HuH-7.5 (cell line): ENCODE data around the gene ADAMTS17.
A peak's percentile ranks its signal among the peaks of the same experiment; 100 is the strongest.
"Not testable (repeated sequence)": the region's sequence is repeated elsewhere in the genome, so short reads cannot be mapped to it uniquely, and the experiment has no call there.

Experiments used
- DNase-seq: peaks from one replicate; pipeline ENCODE4 v3.0.0; 2011; ENCODE audit warnings: low spot score

Gene ADAMTS17

DNA sequence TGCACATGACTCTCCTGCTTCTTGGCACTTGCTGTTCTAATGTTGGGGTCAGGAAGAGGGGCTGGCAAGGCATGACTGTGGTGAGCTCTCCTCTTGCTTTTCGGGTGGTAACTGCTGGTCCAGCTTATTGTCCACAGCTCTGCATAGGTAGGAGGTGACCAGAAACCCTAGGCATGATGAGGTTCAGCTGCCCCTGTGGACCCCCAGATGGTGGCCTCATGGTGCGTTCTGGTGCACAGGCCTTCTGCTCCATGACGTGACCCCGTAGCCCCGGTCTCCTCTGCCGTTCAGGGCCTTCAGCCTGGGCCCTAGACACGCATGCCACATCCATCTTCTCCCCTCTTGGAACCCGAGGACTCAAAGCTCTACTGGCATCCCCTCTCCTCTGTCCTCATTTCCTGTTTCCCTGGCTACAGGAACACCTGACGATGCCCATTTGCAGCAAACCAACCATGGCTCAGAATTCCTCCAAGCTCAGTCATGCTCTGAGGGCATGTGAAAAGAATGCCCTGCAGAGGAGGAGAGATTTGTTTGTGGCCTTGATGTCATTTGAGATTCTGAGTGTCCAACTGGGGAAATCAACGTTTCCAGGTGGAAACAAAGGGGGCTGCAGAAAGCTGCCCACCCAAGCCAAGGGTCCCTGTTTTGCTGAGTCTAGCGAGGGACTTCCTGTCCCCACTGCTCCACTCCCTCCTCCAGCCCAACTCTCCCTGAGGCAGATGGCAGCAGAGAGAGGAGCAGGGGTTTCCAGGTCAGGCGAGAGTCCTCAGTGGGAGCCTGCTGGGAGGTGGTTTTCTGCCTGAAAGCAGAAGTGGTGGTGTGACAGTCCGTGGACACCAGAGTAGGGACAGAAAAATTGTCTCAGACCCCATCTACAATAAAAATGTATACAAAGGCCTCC lies 409.8 kb downstream of the ADAMTS17 start:
- no peak for DNase-seq

- DNase-seq, result no peak
These were observed 411.1 kb downstream of the ADAMTS17 start for GRCh38 chr15:99930696-99931095.

DNA sequence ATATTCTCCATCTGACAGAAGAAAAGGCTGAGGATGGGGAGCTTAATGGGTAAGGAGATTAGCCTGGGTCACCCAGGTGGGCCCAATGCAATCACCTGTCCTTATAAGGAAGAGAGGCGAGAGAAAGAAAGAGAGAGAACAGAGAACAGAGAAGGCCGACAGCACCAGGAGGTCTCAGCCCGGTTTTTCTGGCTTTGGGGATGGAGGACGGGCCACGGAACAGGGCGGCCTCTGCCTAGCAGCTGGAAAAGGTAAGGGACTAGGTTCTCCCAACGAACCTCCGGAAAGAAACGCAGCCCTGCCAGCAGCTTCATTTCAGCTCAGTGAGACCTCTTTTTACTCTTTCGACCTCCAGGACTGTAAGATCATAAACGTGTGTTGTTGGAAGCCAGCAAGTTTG lies 412.5 kb downstream of the ADAMTS17 start:
- DNase-seq, result no peak

- DNase-seq, result peak; percentile 70
These were observed 413.3 kb downstream of the ADAMTS17 start for GRCh38 chr15:99928429-99928981.

- not testable (repeated sequence) for DNase-seq
These were observed 415.2 kb downstream of the ADAMTS17 start for GRCh38 chr15:99926532-99926931.

DNA sequence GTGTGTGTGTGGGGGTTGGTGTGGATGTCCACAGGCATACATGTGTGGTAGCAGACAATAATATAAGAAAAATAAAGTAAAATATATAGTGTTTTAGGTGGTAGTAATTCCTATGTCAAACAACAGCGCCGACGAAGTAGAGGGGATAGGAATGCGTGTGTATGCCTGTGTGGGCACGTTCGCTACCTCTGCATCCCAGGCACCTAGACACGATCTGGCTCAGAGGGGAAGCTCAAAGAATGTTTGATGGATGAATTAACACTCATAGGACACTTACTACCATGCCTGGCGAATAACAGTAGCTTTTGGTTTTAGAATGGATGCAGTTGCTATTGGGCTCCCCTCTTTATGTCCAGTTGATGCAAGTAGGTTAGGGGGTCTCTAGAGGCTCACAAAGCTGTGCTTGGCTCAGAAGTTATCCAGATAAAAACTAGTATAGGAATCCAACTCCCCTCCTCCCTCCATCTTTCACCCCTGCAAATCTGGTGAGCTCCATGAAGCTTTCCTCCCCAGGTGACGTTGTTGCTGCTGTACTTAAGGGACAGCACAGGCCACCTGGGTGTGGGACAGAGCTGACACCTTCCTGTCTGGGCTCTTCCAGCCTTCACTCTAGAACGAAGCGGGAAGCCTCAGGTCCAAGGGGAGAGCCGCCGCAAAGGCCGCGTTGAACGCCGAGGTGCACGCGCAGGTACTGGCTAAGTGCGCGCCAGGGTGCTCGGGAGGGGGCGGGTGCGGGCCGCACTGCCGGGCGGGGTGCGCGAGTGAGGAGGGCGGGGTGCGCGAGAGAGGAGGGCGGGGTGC lies 415.9 kb downstream of the ADAMTS17 start:
- DNase-seq, result peak; percentile 57

- no peak for DNase-seq
These were observed 418.1 kb downstream of the ADAMTS17 start for GRCh38 chr15:99923711-99924110.
